ENCODE data around the gene PTPRE.
A peak's percentile ranks its signal among the peaks of the same experiment; 100 is the strongest.

The PTPRE gene

DNA sequence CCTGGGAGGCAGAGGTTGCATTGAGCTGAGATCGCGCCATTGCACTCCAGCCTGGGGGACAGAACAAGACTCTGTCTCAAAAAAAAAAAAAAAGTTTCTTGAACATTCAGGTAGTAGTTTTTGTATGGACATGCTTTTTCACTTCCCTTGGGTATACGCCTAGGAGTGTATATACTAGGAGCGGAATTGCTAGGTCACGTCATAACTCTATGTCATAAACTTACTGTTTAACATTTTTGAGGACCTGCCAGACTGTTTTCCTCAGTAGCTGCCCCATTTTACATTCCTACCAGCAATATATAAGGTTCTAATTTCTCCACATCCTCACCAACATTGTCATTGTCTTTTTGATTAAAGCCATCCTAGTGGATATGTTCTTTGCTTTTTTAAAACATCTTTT, 167.7 kb downstream of the PTPRE start:
- Histone ChIP-seq H3K9me2 (replicated peaks; ENCODE audit: control insufficient read depth, low read length) (no peaks in the 10 kb centered on the region), H3K9me3 (ENCODE audit: control insufficient read depth, insufficient read depth, low read length) (no peaks in the 10 kb centered on the region), H3F3A (ENCODE audit: control insufficient read depth, insufficient read depth) (no peaks in the 10 kb centered on the region), H3K27ac (ENCODE audit: low read depth, low read length) (no peak overlapping the region), H3K4me1 (ENCODE audit: control insufficient read depth, low read length) (no peaks in the 10 kb centered on the region), H4K20me1 (ENCODE audit: control insufficient read depth, insufficient read depth, low read depth, low read length) (no peaks in the 10 kb centered on the region), H3K4me2 (ENCODE audit: low read length) (no peak overlapping the region), H3K36me3 (ENCODE audit: control insufficient read depth, low read length) (peaks cover 39% of the 10 kb centered on the region), H3K79me2 (ENCODE audit: control insufficient read depth, low read length) (no peaks in the 10 kb centered on the region), H3K27me3 (ENCODE audit: control insufficient read depth, low read length) (no peaks in the 10 kb centered on the region), H3K4me3 (ENCODE audit: low read length) (no peak overlapping the region)
- no peak for TF ChIP-seq EZH2phosphoT487 (IDR thresholded peaks at IDR 0.05; ENCODE audit: borderline replicate concordance, low read length)

DNA sequence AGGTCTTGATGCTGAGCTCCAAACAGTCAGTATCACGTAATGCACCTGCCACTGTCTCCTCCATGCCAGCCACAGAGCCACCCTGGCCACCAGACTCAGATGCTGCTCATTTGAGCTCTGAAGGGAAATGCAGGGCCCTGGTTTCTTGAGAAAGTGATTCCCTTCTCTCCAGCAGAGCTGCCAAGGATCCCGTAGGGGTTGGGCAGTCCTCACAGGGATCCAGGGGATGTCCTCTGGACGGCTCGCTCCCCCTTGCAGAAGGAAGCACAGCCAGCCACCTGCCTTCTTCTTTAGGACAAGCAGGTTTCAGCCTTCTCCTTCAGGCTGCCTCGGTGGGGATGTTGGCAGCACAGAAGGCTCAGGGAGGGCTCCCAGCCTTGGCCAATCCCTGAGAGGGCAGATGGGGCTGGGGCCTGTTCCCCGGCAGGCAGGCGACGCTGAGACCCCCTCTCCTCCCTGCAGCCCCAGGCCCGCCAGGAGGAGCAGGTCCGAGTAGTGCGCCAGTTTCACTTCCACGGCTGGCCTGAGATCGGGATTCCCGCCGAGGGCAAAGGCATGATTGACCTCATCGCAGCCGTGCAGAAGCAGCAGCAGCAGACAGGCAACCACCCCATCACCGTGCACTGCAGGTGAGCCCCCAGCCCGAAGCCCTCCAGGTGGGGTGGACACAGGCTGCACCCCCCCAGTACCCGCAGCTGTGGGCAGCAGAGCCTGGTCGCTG, 170.4 kb downstream of the PTPRE start:
- Histone ChIP-seq H3K9me2 (replicated peaks; ENCODE audit: control insufficient read depth, low read length) (no peaks in the 10 kb centered on the region), H4K20me1 (ENCODE audit: control insufficient read depth, insufficient read depth, low read depth, low read length) (no peaks in the 10 kb centered on the region), H3K36me3 (ENCODE audit: control insufficient read depth, low read length) (peaks cover 27% of the 10 kb centered on the region), H3K4me2 (ENCODE audit: low read length) (no peak overlapping the region), H3F3A (ENCODE audit: control insufficient read depth, insufficient read depth) (no peaks in the 10 kb centered on the region), H3K27me3 (ENCODE audit: control insufficient read depth, low read length) (no peaks in the 10 kb centered on the region), H3K27ac (ENCODE audit: low read depth, low read length) (no peak overlapping the region), H3K79me2 (ENCODE audit: control insufficient read depth, low read length) (no peaks in the 10 kb centered on the region), H3K9me3 (ENCODE audit: control insufficient read depth, insufficient read depth, low read length) (no peaks in the 10 kb centered on the region), H3K4me3 (ENCODE audit: low read length) (no peak overlapping the region), H3K4me1 (ENCODE audit: control insufficient read depth, low read length) (no peaks in the 10 kb centered on the region)
- TF ChIP-seq, protein P1, sequence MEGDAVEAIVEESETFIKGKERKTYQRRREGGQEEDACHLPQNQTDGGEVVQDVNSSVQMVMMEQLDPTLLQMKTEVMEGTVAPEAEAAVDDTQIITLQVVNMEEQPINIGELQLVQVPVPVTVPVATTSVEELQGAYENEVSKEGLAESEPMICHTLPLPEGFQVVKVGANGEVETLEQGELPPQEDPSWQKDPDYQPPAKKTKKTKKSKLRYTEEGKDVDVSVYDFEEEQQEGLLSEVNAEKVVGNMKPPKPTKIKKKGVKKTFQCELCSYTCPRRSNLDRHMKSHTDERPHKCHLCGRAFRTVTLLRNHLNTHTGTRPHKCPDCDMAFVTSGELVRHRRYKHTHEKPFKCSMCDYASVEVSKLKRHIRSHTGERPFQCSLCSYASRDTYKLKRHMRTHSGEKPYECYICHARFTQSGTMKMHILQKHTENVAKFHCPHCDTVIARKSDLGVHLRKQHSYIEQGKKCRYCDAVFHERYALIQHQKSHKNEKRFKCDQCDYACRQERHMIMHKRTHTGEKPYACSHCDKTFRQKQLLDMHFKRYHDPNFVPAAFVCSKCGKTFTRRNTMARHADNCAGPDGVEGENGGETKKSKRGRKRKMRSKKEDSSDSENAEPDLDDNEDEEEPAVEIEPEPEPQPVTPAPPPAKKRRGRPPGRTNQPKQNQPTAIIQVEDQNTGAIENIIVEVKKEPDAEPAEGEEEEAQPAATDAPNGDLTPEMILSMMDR (IDR thresholded peaks at IDR 0.05; ENCODE audit: low read depth, low read length, poor library complexity, severe bottlenecking), result no peak
- no peak for TF ChIP-seq EZH2phosphoT487 (IDR thresholded peaks at IDR 0.05; ENCODE audit: borderline replicate concordance, low read length)

DNA sequence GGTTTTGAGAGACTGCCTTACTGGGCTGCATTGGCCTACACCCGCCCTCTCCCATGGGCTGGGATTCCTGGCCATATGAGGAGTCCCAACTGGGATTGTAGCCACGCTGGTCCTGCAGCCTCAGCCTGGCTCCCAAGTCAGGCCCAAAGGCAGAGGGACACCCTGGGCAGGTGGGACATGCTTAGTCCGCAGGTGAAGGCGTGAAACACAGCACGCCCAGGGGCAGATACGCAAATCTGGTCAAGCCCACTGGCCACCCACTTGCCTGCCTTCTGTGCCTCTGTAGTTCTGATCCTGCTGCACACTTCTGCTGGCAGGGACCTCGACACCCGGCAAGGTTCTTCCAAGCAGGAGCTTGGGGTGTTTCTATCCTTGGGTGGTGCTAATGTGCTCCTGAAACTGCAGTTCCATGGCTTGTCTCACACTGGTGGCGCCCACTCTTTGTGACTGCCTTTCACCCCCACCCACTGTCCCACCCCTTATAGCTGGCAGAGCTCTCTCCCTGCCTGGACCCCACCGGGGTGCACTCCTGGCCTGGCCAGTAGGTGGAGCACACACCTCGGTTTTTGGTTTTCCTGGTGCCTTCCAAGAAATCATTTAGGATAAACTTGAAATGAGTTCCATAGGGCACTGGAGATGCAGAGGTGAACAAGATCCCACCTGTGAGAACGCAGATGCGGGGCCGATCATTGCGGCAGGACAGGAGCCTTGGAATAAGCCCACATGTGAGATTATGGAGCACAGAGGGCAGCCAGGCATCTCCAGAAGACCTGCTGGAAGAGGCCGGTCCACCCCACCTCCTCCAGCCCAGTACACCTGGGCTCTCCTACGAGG, 171.4 kb downstream of the PTPRE start:
- no peaks in the 10 kb centered on the region for H3F3A ChIP-seq (ENCODE audit: control insufficient read depth, insufficient read depth)
- H3K36me3 ChIP-seq (ENCODE audit: control insufficient read depth, low read length), result peaks cover 21% of the 10 kb centered on the region
- no peak overlapping the region for H3K4me2 ChIP-seq (ENCODE audit: low read length)
- H3K4me1 ChIP-seq (ENCODE audit: control insufficient read depth, low read length), result no peaks in the 10 kb centered on the region
- H3K9me3 ChIP-seq (ENCODE audit: control insufficient read depth, insufficient read depth, low read length), result no peaks in the 10 kb centered on the region
- TF ChIP-seq EZH2phosphoT487 (IDR thresholded peaks at IDR 0.05; ENCODE audit: borderline replicate concordance, low read length), result no peak
- TF ChIP-seq, protein P1 (IDR thresholded peaks at IDR 0.05; ENCODE audit: low read depth, low read length, poor library complexity, severe bottlenecking), result peak; percentile 74
- no peak overlapping the region for H3K27ac ChIP-seq (ENCODE audit: low read depth, low read length)
- H4K20me1 ChIP-seq (ENCODE audit: control insufficient read depth, insufficient read depth, low read depth, low read length), result no peaks in the 10 kb centered on the region
- H3K4me3 ChIP-seq (ENCODE audit: low read length), result no peak overlapping the region
- H3K9me2 ChIP-seq (replicated peaks; ENCODE audit: control insufficient read depth, low read length), result no peaks in the 10 kb centered on the region
- no peaks in the 10 kb centered on the region for H3K79me2 ChIP-seq (ENCODE audit: control insufficient read depth, low read length)
- no peaks in the 10 kb centered on the region for H3K27me3 ChIP-seq (ENCODE audit: control insufficient read depth, low read length)

DNA sequence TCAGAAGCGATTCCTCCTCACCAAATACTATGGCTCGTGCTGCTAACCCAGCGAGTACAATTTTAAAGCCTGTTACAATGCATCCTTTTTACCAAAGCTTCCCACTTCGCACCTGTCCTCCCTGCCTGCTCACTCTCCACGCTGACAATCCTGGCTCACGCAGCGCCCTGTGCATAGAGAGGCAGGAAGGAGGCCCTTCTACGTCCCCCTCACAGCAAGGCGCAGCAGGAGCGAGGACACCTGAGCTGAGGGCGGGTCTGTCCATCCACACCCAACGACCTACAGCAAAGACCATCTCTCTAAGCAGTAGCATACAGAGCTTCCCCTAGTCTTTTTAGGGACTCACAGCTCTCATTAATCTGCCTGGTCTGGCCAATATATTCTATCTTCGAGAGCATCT, 173.3 kb downstream of the PTPRE start:
- Histone ChIP-seq H3K27me3 (ENCODE audit: control insufficient read depth, low read length) (no peaks in the 10 kb centered on the region), H3K79me2 (ENCODE audit: control insufficient read depth, low read length) (no peaks in the 10 kb centered on the region), H3K9me3 (ENCODE audit: control insufficient read depth, insufficient read depth, low read length) (no peaks in the 10 kb centered on the region), H3K4me3 (ENCODE audit: low read length) (no peak overlapping the region), H3K9me2 (replicated peaks; ENCODE audit: control insufficient read depth, low read length) (no peaks in the 10 kb centered on the region), H3K4me1 (ENCODE audit: control insufficient read depth, low read length) (no peaks in the 10 kb centered on the region), H3F3A (ENCODE audit: control insufficient read depth, insufficient read depth) (no peaks in the 10 kb centered on the region), H3K27ac (ENCODE audit: low read depth, low read length) (no peak overlapping the region), H3K36me3 (ENCODE audit: control insufficient read depth, low read length) (peaks cover 12% of the 10 kb centered on the region), H3K4me2 (ENCODE audit: low read length) (no peak overlapping the region), H4K20me1 (ENCODE audit: control insufficient read depth, insufficient read depth, low read depth, low read length) (no peaks in the 10 kb centered on the region)
- TF ChIP-seq EZH2phosphoT487 (IDR thresholded peaks at IDR 0.05; ENCODE audit: borderline replicate concordance, low read length), result no peak
- TF ChIP-seq, protein P1 (IDR thresholded peaks at IDR 0.05; ENCODE audit: low read depth, low read length, poor library complexity, severe bottlenecking), result no peak
